A549 (cell line): Measurements from ENCODE around the gene EDN1.

Source experiments
- CBX2 ChIP-seq: fragments of 200-600 bp; sonication (generic); IDR thresholded peaks from 2 replicates; pipeline ENCODE4 v1.6.1; 2016; ENCODE audit warnings: low read depth, mild to moderate bottlenecking, borderline replicate concordance
- CTCF ChIP-seq: fragments of >200 bp; sonication (Bioruptor Twin); formaldehyde crosslinking; IDR thresholded peaks from 3 replicates; pipeline ENCODE4 v1.5.1; 2016
- GATA3 ChIP-seq: IDR thresholded peaks from 2 replicates; pipeline ENCODE4 v1.6.1; 2012; ENCODE audit warnings: borderline replicate concordance
- HDAC2 ChIP-seq: fragments of 200-600 bp; sonication (generic); IDR thresholded peaks from 2 replicates; pipeline ENCODE4 v1.6.1; 2016
- JUNB ChIP-seq: fragments of >200 bp; sonication (Bioruptor Twin); formaldehyde crosslinking; IDR thresholded peaks from 2 replicates; pipeline ENCODE4 v1.6.1; 2016
- KDM1A ChIP-seq: fragments of 200-600 bp; sonication (generic); IDR thresholded peaks from 2 replicates; pipeline ENCODE4 v1.6.1; 2016; ENCODE audit warnings: low read depth, mild to moderate bottlenecking
- NFE2L2 ChIP-seq: fragments of 150-350 bp; conservative IDR thresholded peaks from 2 replicates; pipeline ENCODE4 v1.6.1; 2014; ENCODE audit warnings: low read length
- PHF8 ChIP-seq: fragments of 200-600 bp; sonication (generic); IDR thresholded peaks from 2 replicates; pipeline ENCODE4 v1.6.1; 2016; ENCODE audit warnings: low read depth, mild to moderate bottlenecking, antibody characterized with exemption, moderate library complexity, borderline replicate concordance
- POLR2A ChIP-seq: IDR thresholded peaks from 2 replicates; pipeline ENCODE4 v1.6.1; 2012; ENCODE audit warnings: mild to moderate bottlenecking, low read length
- REST ChIP-seq: fragments of 200-600 bp; sonication (generic); IDR thresholded peaks from 2 replicates; pipeline ENCODE4 v1.6.1; 2016; ENCODE audit warnings: antibody characterized with exemption, mild to moderate bottlenecking, moderate library complexity
- ZFP36 ChIP-seq: fragments of 450-650 bp; IDR thresholded peaks from 2 replicates; pipeline ENCODE4 v1.6.1; 2014; ENCODE audit warnings: borderline replicate concordance; ENCODE audit not compliant: partially characterized antibody

- no peak for TF ChIP-seq POLR2A
- no peak for TF ChIP-seq JUNB
- no peak for TF ChIP-seq ZFP36
- TF ChIP-seq CTCF = no peak
- TF ChIP-seq CBX2 = no peak
- TF ChIP-seq GATA3 = no peak
- no peak for TF ChIP-seq KDM1A
- TF ChIP-seq NFE2L2 = no peak
- no peak for TF ChIP-seq HDAC2
- TF ChIP-seq PHF8 = no peak
- no peak for TF ChIP-seq REST
Observed at GRCh38 chr6:12298995-12299394, 8.8 kb downstream of the EDN1 start.
